Measurements from ENCODE around the gene SH3YL1. TPM values are rescaled to one million over a fixed set of nuclear protein-coding genes. Genes with fewer than 3 reads are reported as not detected.
"Not testable (repeated sequence)": the region's sequence is repeated elsewhere in the genome, so short reads cannot be mapped to it uniquely, and the experiment has no call there.

The SH3YL1 gene
- total RNA-seq, 1 donor from 2014 or later, result 8.9 TPM

DNA sequence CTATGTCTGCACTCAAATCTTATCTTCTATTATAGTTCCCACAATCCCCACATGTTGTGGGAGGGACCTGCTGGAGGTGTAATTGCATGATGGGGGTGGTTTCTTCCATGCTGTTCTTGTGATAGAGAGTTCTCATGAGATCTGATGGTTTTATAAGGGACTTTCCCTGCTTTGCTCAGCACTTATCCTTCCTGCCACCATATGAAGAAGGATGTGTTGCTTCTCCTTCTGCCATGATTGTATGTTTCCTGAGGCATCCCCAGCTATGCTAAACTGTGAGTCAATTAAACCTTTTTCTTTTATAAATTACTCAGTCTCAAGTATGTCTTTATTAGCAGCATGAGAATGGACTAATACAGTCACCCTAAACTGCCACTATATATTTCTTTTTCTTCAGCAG, 79.1 kb downstream of the SH3YL1 start:
- DNase-seq (ENCODE audit: low read depth in 2 of 2), result no peak

DNA sequence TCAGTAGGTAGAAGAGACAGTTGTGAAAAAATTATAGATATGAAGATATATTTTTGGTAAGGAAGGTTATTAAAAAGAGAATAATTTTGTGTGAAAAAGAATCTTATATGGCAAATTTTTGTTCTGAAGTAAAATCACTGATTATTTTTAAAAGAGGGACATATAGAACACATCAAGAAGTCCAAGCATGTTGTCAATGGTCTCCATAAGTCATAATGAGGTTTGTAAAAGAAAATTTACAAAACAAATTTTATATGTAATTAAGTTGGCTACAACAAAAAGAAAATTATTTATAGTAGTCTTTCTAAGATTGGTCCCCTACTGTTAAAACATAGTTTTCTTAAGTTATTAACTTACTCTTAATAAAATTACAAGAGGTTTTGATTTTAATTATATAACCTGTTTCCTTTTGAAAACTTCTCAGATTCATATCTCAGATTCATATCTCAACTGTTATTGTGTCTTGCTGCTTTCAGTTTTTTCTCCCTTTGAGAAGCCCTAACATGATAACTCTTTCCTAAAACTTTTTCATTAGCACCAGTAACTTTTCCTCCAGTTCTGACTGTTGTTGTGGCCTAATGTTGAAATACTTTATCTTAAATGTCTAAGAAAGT, 81.2 kb downstream of the SH3YL1 start:
- no peak for DNase-seq (ENCODE audit: low read depth in 2 of 2)

- DNase-seq (ENCODE audit: low read depth in 2 of 2), result no peak
Observed at GRCh38 chr2:180311-180710, 83.5 kb downstream of the SH3YL1 start.

DNA sequence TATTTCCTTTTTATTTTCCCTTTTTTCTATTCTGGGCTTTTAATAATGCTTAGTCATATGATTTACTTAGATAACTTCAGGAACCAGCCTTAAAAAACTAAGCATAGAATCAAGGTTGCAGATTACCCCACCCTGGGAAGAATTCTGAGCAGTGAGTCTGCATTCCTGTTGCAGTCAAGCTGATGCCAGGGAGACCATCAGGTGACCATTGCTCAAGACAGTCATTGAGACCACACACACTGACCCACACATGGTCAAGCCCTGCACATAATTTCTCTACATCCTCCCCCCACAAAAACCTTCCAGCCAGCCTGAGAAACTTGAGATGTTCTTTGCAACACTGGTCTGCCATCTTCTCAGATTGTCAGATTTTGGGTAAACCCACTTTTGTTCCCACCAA, 83.9 kb downstream of the SH3YL1 start:
- no peak for DNase-seq (ENCODE audit: low read depth in 2 of 2)

GRCh38 chr2:177733-178132, 86.1 kb downstream of the SH3YL1 start:
- DNase-seq (ENCODE audit: low read depth in 2 of 2), result no peak

DNA sequence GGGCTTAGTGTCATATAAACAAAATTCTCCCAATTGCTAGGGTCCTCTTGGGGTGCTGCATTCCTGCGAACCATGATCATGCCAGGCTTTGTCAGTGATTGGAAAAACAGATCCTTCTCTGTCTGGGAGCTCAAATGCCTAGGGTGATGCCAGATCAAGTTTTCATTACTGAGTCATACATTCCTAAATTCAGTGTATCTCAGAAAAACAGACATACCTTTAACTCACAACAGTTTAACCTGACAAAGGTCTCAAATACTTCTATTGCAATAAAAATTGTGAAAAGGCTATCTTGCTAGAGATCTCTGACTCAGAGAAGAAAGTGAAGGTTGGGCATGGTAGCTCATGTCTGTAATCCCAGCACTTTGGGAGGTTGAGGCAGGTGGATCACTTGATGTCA, 86.9 kb downstream of the SH3YL1 start:
- DNase-seq (ENCODE audit: low read depth in 2 of 2), result no peak

- DNase-seq (ENCODE audit: low read depth in 2 of 2), result no peak
Observed at GRCh38 chr2:175880-176820, 87.7 kb downstream of the SH3YL1 start.

GRCh38 chr2:175161-175786, 88.6 kb downstream of the SH3YL1 start:
- no peak for DNase-seq (ENCODE audit: low read depth in 2 of 2)

DNA sequence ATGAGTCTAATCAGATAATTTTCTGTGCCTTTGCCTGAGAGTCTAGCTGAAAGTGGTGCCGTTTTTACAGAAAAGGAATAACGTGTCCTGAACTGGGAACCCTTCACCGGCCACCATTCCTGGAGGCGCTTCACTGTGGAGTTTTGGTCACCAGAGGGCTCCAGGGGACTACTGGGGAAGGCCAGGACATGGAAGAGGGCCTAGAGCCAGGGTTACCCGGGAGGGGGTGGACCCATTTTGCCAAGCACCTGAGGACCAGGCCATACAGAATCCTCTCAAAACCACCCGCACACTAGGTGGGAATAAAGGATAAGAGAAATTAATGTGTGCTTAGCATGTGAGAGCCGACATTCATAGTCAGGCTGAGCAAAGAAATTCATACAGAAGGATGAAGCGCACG, 91.7 kb downstream of the SH3YL1 start:
- DNase-seq (ENCODE audit: low read depth in 2 of 2), result not testable (repeated sequence)

GRCh38 chr2:169741-170140, 94.1 kb downstream of the SH3YL1 start:
- DNase-seq (ENCODE audit: low read depth in 2 of 2), result no peak

Other genes starting within 250 kb of the SH3YL1 start
- 0.39 and 0.51 TPM in 2 replicates for gene FAM110C, start 217.5 kb downstream of the SH3YL1 start, total RNA-seq
- 85.6 and 93.8 TPM in 2 replicates for gene ACP1, start 915 bp upstream of the SH3YL1 start, total RNA-seq
- gene ALKAL2, start 24.1 kb upstream of the SH3YL1 start, total RNA-seq, result not detected in 2 replicates

Measured in dermis microvascular lymphatic vessel endothelial cell (primary cell).